Right ventricle myocardium superior (tissue), 1 donor: ENCODE data around the gene FBXO5. TPM values are rescaled to one million over a fixed set of nuclear protein-coding genes. Genes with fewer than 3 reads are reported as not detected.

Experiments used
- total RNA-seq: library from RNA; stranded (reverse); fragmentation: NEBNext Ultra II Directional; extraction: Animal tissue kit (Norgen Biotek cat#: 25700); gene quantifications from one replicate; pipeline ENCODE4 v1.2.1, GENCODE V29; 2021
- donor health status: DM: no; HTN: yes; CAD: no; lungs with severe emphysema.

The FBXO5 gene
- total RNA-seq, 1 donor from 2014 or later, result 1.9 TPM

Other genes with a start within 250 kb of the FBXO5 start
- gene VIP, start 232.2 kb downstream of the FBXO5 start, total RNA-seq, result 0.13 TPM
- gene MTRF1L, start 19.7 kb upstream of the FBXO5 start, total RNA-seq, result 28.2 TPM
- 0.05 TPM for gene RGS17, start 148.2 kb upstream of the FBXO5 start, total RNA-seq